CD4-positive, CD25-positive, alpha-beta regulatory T cell (primary cell): Measurements from ENCODE around the gene WDR54. TPM values are rescaled to one million over a fixed set of nuclear protein-coding genes. Genes with fewer than 3 reads are reported as not detected.

Source experiments
- ATAC-seq, 2 donors: fragments of 150-1000 bp; cut with Tn5 transposase; one replicate each; pipeline ENCODE4 v1.10.0; 2021; ENCODE audit warnings: low read depth in 2 of 2, moderate number of reproducible peaks in 2 of 2, moderate library complexity in 1 of 2
- DNase-seq, 3 donors: peaks; one replicate each; pipeline versions ENCODE4 v3.0.0 to v3.0.0-alpha.2; 2012 to 2022; ENCODE audit warnings: mixed read lengths in 1 of 3
- H3K27ac ChIP-seq: one replicate; pipeline ENCODE4 v1.7.0; 2013; ENCODE audit warnings: mild to moderate bottlenecking, low read length; ENCODE audit not compliant: insufficient read depth, poor library complexity, severe bottlenecking
- H3K27me3 ChIP-seq: one replicate; pipeline ENCODE4 v1.7.0; 2013; ENCODE audit warnings: low read length; ENCODE audit not compliant: control insufficient read depth, insufficient read depth
- H3K36me3 ChIP-seq: one replicate; pipeline ENCODE4 v1.7.0; 2013; ENCODE audit warnings: mild to moderate bottlenecking, low read length, moderate library complexity; ENCODE audit not compliant: control insufficient read depth, insufficient read depth
- H3K4me1 ChIP-seq: 2 replicates; pipeline ENCODE4 v1.7.0; 2013; ENCODE audit warnings: mild to moderate bottlenecking, low read length; ENCODE audit not compliant: insufficient read depth, control insufficient read depth, poor library complexity, severe bottlenecking
- H3K4me3 ChIP-seq: one replicate; pipeline ENCODE4 v1.7.0; 2013; ENCODE audit warnings: low read depth, mild to moderate bottlenecking, low read length, moderate library complexity
- H3K9me3 ChIP-seq, 2 experiments: 1 replicate in 1 of 2; 2 replicates in 1 of 2; pipeline ENCODE4 v1.7.0; 2013; ENCODE audit warnings: low read length in 2 of 2, mild to moderate bottlenecking in 1 of 2, moderate library complexity in 1 of 2; ENCODE audit not compliant: control insufficient read depth in 2 of 2
- H3K27ac Mint-ChIP-seq, 3 donors: one replicate each; pipeline ENCODE4 v1.8.0; 2020 to 2022; ENCODE audit warnings: mild to moderate bottlenecking in 3 of 3, mixed read lengths in 3 of 3, moderate library complexity in 2 of 3
- H3K27me3 Mint-ChIP-seq: one replicate; pipeline ENCODE4 v1.8.0; 2022; ENCODE audit warnings: mild to moderate bottlenecking, mixed read lengths
- H3K36me3 Mint-ChIP-seq: one replicate; pipeline ENCODE4 v1.8.0; 2020; ENCODE audit warnings: mixed read lengths
- H3K4me1 Mint-ChIP-seq, 4 donors: one replicate each; pipeline ENCODE4 v1.8.0; 2020 to 2022; ENCODE audit warnings: mixed read lengths in 4 of 4, mild to moderate bottlenecking in 1 of 4
- H3K4me3 Mint-ChIP-seq, 4 donors: one replicate each; pipeline ENCODE4 v1.8.0; 2020 to 2022; ENCODE audit warnings: mild to moderate bottlenecking in 4 of 4, mixed read lengths in 4 of 4, moderate library complexity in 3 of 4
- H3K9me3 Mint-ChIP-seq, 7 donors: one replicate each; pipeline ENCODE4 v1.8.0; 2020 to 2022; ENCODE audit warnings: mixed read lengths in 7 of 7, mild to moderate bottlenecking in 3 of 7, moderate library complexity in 2 of 7
- polyA plus RNA-seq, 4 donors: library from polyadenylated mRNA; unstranded; fragments of 300-500 nt; fragmentation: Illumina TruSeq; gene quantifications; one replicate each; pipeline ENCODE4 v1.2.3, GENCODE V29; 2021
- total RNA-seq: library from RNA; stranded (reverse); gene quantifications from one replicate; pipeline ENCODE4 v1.2.3, GENCODE V29; 2022

Gene WDR54
- total and polyA plus RNA-seq, 5 donors from 2014 or later, result 18.4 to 84.3 (median 54.1) TPM

DNA sequence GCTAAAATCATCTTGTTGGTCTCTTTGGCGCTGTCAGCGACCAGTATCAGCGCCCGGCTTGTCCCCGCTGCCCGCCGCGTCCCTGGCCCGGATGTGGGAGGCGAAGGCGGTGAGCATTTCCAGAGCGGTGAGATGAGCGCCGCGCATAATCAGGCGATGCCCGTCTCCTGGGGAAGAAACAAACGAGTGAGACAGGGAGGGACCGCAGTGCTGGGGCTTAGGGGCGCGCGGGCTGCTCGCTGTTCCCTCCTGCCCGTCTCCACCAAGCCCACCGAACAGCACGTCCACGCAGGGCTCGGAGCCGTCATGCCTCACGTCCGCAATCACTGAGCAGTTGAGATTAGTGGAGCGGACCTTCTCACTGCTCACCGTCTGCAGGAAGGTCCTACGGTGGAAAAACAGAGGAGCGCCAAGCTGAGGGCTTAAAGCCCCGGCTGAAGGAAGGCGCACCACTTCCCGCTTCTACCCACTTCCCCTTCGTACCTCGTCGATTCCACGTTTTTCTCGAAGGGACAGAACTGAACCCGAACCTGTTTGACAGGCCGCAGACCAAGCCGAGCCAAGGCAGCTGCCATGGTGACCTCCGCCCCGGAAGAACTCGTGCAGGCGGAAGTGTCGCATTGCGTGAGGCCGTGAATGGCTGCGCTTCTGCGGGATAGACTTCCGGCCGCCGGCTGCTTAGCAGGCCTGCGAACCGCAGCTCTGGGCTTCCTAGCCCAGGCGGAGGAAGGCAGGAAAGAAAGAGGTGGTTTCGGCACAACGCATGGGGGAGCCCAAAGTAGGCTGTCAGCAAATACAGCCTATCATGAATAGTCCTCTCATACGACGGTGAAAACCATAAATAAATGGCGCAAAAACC, 50.8 kb downstream of the WDR54 start, which contains the start of gene MRPL53:
TSS of gene MRPL53 (minus strand) at position 595 of the 859 bp plus-strand sequence. CDS start at position 575, 20 bp downstream.
- H3K27ac ChIP-seq, result peak within 1 kb of the TSS; percentile 92
- H3K9me3 ChIP-seq, result no peaks in the 10 kb centered on the region
- Mint-ChIP-seq H3K9me3 (peaks cover 0 to 2% (median 0%) of the 10 kb centered on the region in 7 donors), H3K4me1 (peaks cover 5 to 28% (median 15%) of the 10 kb centered on the region in 4 donors), H3K27me3 (peaks cover 5% of the 10 kb centered on the region), H3K36me3 (peaks cover 17% of the 10 kb centered on the region), H3K27ac (peak within 1 kb of the TSS; percentile 97 to 99 (median 99)), H3K4me3 (peak within 1 kb of the TSS; percentile 92 to 98 (median 94))
- ATAC-seq, result peak; percentile 94
- no peaks in the 10 kb centered on the region for H3K27me3 ChIP-seq
- peaks cover 15% of the 10 kb centered on the region for H3K36me3 ChIP-seq
- DNase-seq, result peak; percentile 94 to 98 (median 95)
- peaks cover 26% of the 10 kb centered on the region for H3K4me1 ChIP-seq
- peak within 1 kb of the TSS; percentile 92 for H3K4me3 ChIP-seq

DNA sequence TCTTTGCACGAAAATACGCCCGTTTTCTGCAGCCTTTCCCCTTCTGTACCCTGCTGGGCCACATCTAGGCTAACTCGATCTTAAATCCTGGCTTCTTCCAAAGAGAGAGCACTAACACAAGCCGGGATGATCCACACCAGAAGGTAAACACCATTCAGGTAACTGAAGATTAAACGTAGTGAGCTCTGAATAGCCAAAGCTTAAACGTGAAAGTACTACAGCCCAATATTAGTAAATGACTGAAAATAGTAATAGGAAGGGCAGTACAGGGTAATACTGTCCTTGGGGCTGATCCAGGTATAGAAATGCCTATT, 51.4 kb downstream of the WDR54 start:
- Mint-ChIP-seq H3K4me3 (peak overlapping the region; percentile 92 to 98 (median 94)), H3K36me3 (peaks cover 21% of the 10 kb centered on the region), H3K9me3 (peaks cover 0 to 2% (median 0%) of the 10 kb centered on the region in 7 donors), H3K27ac (peak overlapping the region; percentile 97 to 99 (median 99)), H3K27me3 (peaks cover 5% of the 10 kb centered on the region), H3K4me1 (peaks cover 5 to 28% (median 17%) of the 10 kb centered on the region in 4 donors)
- Histone ChIP-seq H3K27me3 (no peaks in the 10 kb centered on the region), H3K36me3 (peaks cover 19% of the 10 kb centered on the region), H3K4me3 (peak overlapping the region; percentile 92), H3K27ac (peak overlapping the region; percentile 92), H3K4me1 (peaks cover 26% of the 10 kb centered on the region), H3K9me3 (no peaks in the 10 kb centered on the region)
- ATAC-seq (no peak), DNase-seq (no peak)

DNA sequence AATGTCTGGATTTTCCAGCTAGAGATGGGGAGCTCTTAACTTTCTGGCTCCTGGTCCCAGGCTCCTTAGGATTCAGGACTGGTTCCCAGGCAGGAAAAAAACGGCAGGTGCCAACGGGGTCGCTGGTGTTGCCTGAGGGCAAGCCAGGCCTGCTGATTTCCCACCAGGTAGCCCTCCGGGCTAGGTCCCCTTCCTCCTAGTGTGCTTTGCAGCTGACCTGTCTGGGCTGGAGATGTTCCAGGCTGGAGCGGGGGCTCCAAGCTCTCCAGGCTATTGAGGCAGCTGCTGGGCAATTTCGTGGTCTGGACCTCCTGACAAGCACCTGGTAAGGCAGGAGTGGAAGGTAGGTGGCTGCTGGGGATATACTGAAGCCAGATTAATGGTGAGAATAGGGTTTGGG, 53.0 kb downstream of the WDR54 start:
- Histone ChIP-seq H3K4me3 (no peak overlapping the region), H3K4me1 (peaks cover 26% of the 10 kb centered on the region), H3K27me3 (no peaks in the 10 kb centered on the region), H3K36me3 (peaks cover 20% of the 10 kb centered on the region), H3K27ac (no peak overlapping the region), H3K9me3 (no peaks in the 10 kb centered on the region)
- peak overlapping the region in 1 of 4 donors; percentile 66 for H3K4me3 Mint-ChIP-seq
- ATAC-seq (no peak), DNase-seq (no peak)
- peaks cover 5 to 31% (median 18%) of the 10 kb centered on the region in 4 donors for H3K4me1 Mint-ChIP-seq
- H3K27me3 Mint-ChIP-seq, result peaks cover 5% of the 10 kb centered on the region
- H3K9me3 Mint-ChIP-seq, result peaks cover 0 to 2% (median 0%) of the 10 kb centered on the region in 7 donors
- no peak overlapping the region for H3K27ac Mint-ChIP-seq
- H3K36me3 Mint-ChIP-seq, result peaks cover 24% of the 10 kb centered on the region

DNA sequence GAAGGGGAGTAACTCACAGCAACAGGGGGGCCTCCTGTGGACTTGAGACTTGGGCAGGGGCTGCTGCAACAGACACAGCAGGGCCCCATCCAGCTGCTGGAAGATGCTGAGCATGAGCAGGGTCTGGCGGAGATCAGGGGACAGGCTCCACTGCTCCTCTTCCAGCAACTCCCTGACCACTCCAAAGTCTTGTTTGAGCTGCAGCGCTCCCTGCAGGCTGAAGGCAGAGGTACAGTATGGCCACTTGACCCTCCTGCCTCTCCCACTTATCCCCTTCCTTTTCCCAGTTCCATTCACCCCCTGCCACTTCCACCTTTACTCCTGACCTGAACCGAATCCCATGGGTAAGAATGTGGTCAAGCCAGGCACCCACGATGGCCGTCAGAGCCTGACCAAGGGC, 53.4 kb downstream of the WDR54 start:
- H3K4me3 Mint-ChIP-seq, result peak overlapping the region in 2 of 4 donors; percentile 35 to 64
- H3K9me3 Mint-ChIP-seq, result peaks cover 0 to 2% (median 0%) of the 10 kb centered on the region in 7 donors
- Histone ChIP-seq H3K36me3 (peaks cover 22% of the 10 kb centered on the region), H3K27ac (no peak overlapping the region), H3K27me3 (no peaks in the 10 kb centered on the region), H3K4me1 (peaks cover 26% of the 10 kb centered on the region), H3K9me3 (no peaks in the 10 kb centered on the region), H3K4me3 (no peak overlapping the region)
- H3K27ac Mint-ChIP-seq, result no peak overlapping the region
- peaks cover 26% of the 10 kb centered on the region for H3K36me3 Mint-ChIP-seq
- DNase-seq (no peak), ATAC-seq (no peak)
- H3K4me1 Mint-ChIP-seq, result peaks cover 5 to 33% (median 20%) of the 10 kb centered on the region in 4 donors
- H3K27me3 Mint-ChIP-seq, result peaks cover 5% of the 10 kb centered on the region

Other genes starting within 250 kb of the WDR54 start
- gene MOB1A, start 242.9 kb upstream of the WDR54 start, total RNA-seq, result 161 TPM
- gene MOB1A, start 242.9 kb upstream of the WDR54 start, polyA plus RNA-seq, result 100 to 1,000 TPM; 152 to 209 (median 166) TPM
- 48.1 TPM for gene MTHFD2, start 223.1 kb upstream of the WDR54 start, total RNA-seq
- 10 to 100 TPM; 18.5 to 36.6 (median 26.5) TPM for gene MTHFD2, start 223.1 kb upstream of the WDR54 start, polyA plus RNA-seq
- 12.7 TPM for gene SLC4A5, start 78.3 kb upstream of the WDR54 start, total RNA-seq
- gene SLC4A5, start 78.3 kb upstream of the WDR54 start, polyA plus RNA-seq, result under 1 TPM; 0.30 to 0.93 (median 0.62) TPM
- gene DCTN1, start 41.4 kb upstream of the WDR54 start, total RNA-seq, result 83.5 TPM
- gene DCTN1, start 41.4 kb upstream of the WDR54 start, polyA plus RNA-seq, result 10 to 100 TPM; 42.9 to 58.9 (median 47.0) TPM
- 1.1 TPM for gene C2orf81, start 111 bp upstream of the WDR54 start, total RNA-seq
- 1 to 10 TPM; 1.2 to 3.9 (median 2.3) TPM for gene C2orf81, start 111 bp upstream of the WDR54 start, polyA plus RNA-seq
- gene RTKN, start 20.2 kb downstream of the WDR54 start, total RNA-seq, result 0.39 TPM
- gene RTKN, start 20.2 kb downstream of the WDR54 start, polyA plus RNA-seq, result under 1 TPM in 2 of 4 donors, not detected in 2; 0.34 TPM
- gene INO80B, start 33.4 kb downstream of the WDR54 start, total RNA-seq, result 62.6 TPM
- gene INO80B, start 33.4 kb downstream of the WDR54 start, polyA plus RNA-seq, result 1 to 10 TPM; 5.0 to 9.3 (median 5.7) TPM
- 79.5 TPM for gene WBP1, start 36.7 kb downstream of the WDR54 start, total RNA-seq
- gene WBP1, start 36.7 kb downstream of the WDR54 start, polyA plus RNA-seq, result 10 to 100 TPM; 33.5 to 46.7 (median 37.2) TPM
- gene MOGS, start 43.7 kb downstream of the WDR54 start, total RNA-seq, result 56.8 TPM
- 10 to 100 TPM; 31.7 to 38.0 (median 34.8) TPM for gene MOGS, start 43.7 kb downstream of the WDR54 start, polyA plus RNA-seq
- 57.2 TPM for gene MRPL53, start 51.0 kb downstream of the WDR54 start, total RNA-seq
- gene MRPL53, start 51.0 kb downstream of the WDR54 start, polyA plus RNA-seq, result 100 to 1,000 TPM; 120 to 163 (median 137) TPM
- gene CCDC142, start 61.3 kb downstream of the WDR54 start, total RNA-seq, result 15.8 TPM
- gene CCDC142, start 61.3 kb downstream of the WDR54 start, polyA plus RNA-seq, result 10 to 100 TPM in 3 of 4 donors, 1 to 10 TPM in 1; 8.9 to 14.9 (median 10.4) TPM
- gene TTC31, start 61.4 kb downstream of the WDR54 start, total RNA-seq, result 38.7 TPM
- 10 to 100 TPM; 21.7 to 24.7 (median 22.7) TPM for gene TTC31, start 61.4 kb downstream of the WDR54 start, polyA plus RNA-seq
- not detected for gene LBX2, start 77.9 kb downstream of the WDR54 start, total RNA-seq
- under 1 TPM in 2 of 4 donors, not detected in 2; 0.16 to 0.40 TPM for gene LBX2, start 77.9 kb downstream of the WDR54 start, polyA plus RNA-seq
- 17.0 TPM for gene PCGF1, start 86.0 kb downstream of the WDR54 start, total RNA-seq
- 10 to 100 TPM; 13.8 to 23.9 (median 15.6) TPM for gene PCGF1, start 86.0 kb downstream of the WDR54 start, polyA plus RNA-seq
- not detected for gene TLX2, start 92.7 kb downstream of the WDR54 start, total RNA-seq
- under 1 TPM in 2 of 4 donors, not detected in 2; 0.10 to 0.14 TPM for gene TLX2, start 92.7 kb downstream of the WDR54 start, polyA plus RNA-seq
- 0.15 TPM for gene DQX1, start 104.5 kb downstream of the WDR54 start, total RNA-seq
- gene DQX1, start 104.5 kb downstream of the WDR54 start, polyA plus RNA-seq, result not detected
- 183 TPM for gene AUP1, start 108.0 kb downstream of the WDR54 start, total RNA-seq
- gene AUP1, start 108.0 kb downstream of the WDR54 start, polyA plus RNA-seq, result 100 to 1,000 TPM in 2 of 4 donors, 10 to 100 TPM in 2; 85.7 to 112 (median 99.7) TPM
- 25.8 TPM for gene HTRA2, start 108.2 kb downstream of the WDR54 start, total RNA-seq
- 10 to 100 TPM; 26.6 to 34.1 (median 30.5) TPM for gene HTRA2, start 108.2 kb downstream of the WDR54 start, polyA plus RNA-seq
- gene LOXL3, start 132.2 kb downstream of the WDR54 start, total RNA-seq, result 1.1 TPM
- gene LOXL3, start 132.2 kb downstream of the WDR54 start, polyA plus RNA-seq, result under 1 TPM in 1 of 4 donors, not detected in 3; 0.09 TPM
- 19.8 TPM for gene DOK1, start 133.0 kb downstream of the WDR54 start, total RNA-seq
- 10 to 100 TPM; 29.9 to 39.3 (median 33.7) TPM for gene DOK1, start 133.0 kb downstream of the WDR54 start, polyA plus RNA-seq
- gene M1AP, start 226.6 kb downstream of the WDR54 start, total RNA-seq, result not detected
- not detected for gene M1AP, start 226.6 kb downstream of the WDR54 start, polyA plus RNA-seq
- gene SEMA4F, start 232.5 kb downstream of the WDR54 start, total RNA-seq, result 11.1 TPM
- 1 to 10 TPM; 7.3 to 10.0 (median 8.5) TPM for gene SEMA4F, start 232.5 kb downstream of the WDR54 start, polyA plus RNA-seq